ENCODE measurements around the gene SLC48A1. TPM values are rescaled to one million over a fixed set of nuclear protein-coding genes. Genes with fewer than 3 reads are reported as not detected.

Gene SLC48A1
- polyA plus RNA-seq, 3 donors, result 9.4 to 19.6 (median 15.8) TPM

DNA sequence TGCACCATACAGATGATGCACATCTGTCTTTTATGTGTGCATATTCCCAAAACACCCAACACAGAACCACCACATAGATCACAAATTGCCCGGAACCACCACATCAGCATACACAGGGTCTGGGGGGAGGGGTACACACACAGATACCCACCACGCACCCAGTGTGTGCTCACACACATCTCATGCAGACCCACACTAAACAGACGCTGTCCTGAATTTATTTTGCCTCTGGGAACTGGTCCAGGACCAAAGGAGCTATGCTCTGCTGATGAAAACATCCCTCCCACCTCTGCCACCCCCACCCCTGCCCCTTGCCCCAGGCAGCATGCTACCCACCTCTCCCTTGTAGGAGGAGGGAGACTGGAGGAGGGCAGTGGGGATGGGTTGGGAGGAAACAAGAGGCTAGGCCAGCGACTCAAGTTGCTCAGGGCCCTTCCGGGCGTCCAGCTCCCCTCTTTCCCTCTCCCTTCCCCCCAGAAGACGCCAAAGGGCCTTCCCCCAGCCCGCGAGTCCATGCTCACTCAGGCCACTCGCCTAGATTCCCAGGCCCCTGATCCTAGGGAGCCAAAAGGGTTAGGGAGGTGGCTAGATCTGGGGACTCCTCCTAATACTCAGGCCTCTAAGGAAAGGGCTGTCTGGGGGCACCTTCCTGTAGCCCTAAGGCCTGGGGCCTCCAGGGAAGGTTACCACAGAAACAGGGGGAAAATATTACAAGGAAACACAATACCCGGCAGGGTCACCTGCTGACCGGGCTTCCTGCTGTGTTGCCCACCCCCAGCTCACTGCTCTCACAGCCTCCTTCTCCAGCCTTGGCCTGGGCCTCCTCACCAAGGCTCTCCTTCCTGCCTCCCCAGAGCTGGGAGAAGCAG lies 43.6 kb downstream of the SLC48A1 start:
- H3K9ac ChIP-seq (ENCODE audit: insufficient read depth, low read length, poor library complexity, severe bottlenecking), result peak overlapping the region; percentile 79
- no peaks in the 10 kb centered on the region for H3K9me3 ChIP-seq (replicated peaks in 1 of 2; ENCODE audit: control insufficient read depth in 1 of 2, insufficient read depth in 1 of 2, low read length in 2 of 2)
- peak overlapping the region; percentile 31 to 77 for H3K27ac ChIP-seq (ENCODE audit: low read depth in 1 of 2, low read length in 2 of 2)
- Mint-ChIP-seq H3K27ac (peak overlapping the region in 6 of 7 donors; percentile 82 to 95 (median 86)), H3K4me3 (peak overlapping the region; percentile 83 to 87), H3K4me1 (peaks cover 80% of the 10 kb centered on the region), H3K9me3 (peaks cover 0 to 3% (median 0%) of the 10 kb centered on the region in 7 donors), H3K36me3 (peaks cover 10 to 13% of the 10 kb centered on the region in 2 donors), H3K27me3 (ENCODE audit: low read depth in 3 of 3) (no peaks in the 10 kb centered on the region)
- no peaks in the 10 kb centered on the region for H3K36me3 ChIP-seq (replicated peaks in 1 of 2; ENCODE audit: control insufficient read depth in 1 of 2, insufficient read depth in 2 of 2, low read length in 2 of 2)
- intact Hi-C loops (cut with micrococcal nuclease), result loop anchor here (5.0 to 10.0 kb wide), 2 partner anchors 88 to 109 kb away; partner anchors contain the start of genes RPAP3 (in 1 of the 2) and VDR (in 1 of the 2)
- DNase-seq, result no peak
- WGBS (ENCODE audit: insufficient coverage), result 0% methylated on average over 2 of the region's 12 CpGs
- peak overlapping the region; percentile 2 for H2AFZ ChIP-seq (ENCODE audit: insufficient read depth, low read depth, low read length, poor library complexity, severe bottlenecking)
- peaks cover 87 to 90% of the 10 kb centered on the region in 2 donors for H3K4me1 ChIP-seq (ENCODE audit: control insufficient read depth in 1 of 2, insufficient read depth in 2 of 2, low read length in 2 of 2)
- peaks cover 86% of the 10 kb centered on the region for H3K79me2 ChIP-seq (ENCODE audit: insufficient read depth, low read length)
- H3K4me2 ChIP-seq (replicated peaks; ENCODE audit: extremely low read depth, low read length, poor library complexity, severe bottlenecking), result peak overlapping the region; percentile 92
- peak overlapping the region in 1 of 3 experiments; percentile 82 for H3K4me3 ChIP-seq (replicated peaks in 1 of 3; ENCODE audit: low read depth in 2 of 3, low read length in 3 of 3)
- H3K27me3 ChIP-seq (ENCODE audit: control insufficient read depth in 2 of 2, insufficient read depth in 2 of 2, low read length in 2 of 2), result no peaks in the 10 kb centered on the region
- peaks cover 24% of the 10 kb centered on the region for H4K20me1 ChIP-seq (ENCODE audit: insufficient read depth, low read length)
- no peak for TF ChIP-seq CTCF (IDR thresholded peaks at IDR 0.05)

DNA sequence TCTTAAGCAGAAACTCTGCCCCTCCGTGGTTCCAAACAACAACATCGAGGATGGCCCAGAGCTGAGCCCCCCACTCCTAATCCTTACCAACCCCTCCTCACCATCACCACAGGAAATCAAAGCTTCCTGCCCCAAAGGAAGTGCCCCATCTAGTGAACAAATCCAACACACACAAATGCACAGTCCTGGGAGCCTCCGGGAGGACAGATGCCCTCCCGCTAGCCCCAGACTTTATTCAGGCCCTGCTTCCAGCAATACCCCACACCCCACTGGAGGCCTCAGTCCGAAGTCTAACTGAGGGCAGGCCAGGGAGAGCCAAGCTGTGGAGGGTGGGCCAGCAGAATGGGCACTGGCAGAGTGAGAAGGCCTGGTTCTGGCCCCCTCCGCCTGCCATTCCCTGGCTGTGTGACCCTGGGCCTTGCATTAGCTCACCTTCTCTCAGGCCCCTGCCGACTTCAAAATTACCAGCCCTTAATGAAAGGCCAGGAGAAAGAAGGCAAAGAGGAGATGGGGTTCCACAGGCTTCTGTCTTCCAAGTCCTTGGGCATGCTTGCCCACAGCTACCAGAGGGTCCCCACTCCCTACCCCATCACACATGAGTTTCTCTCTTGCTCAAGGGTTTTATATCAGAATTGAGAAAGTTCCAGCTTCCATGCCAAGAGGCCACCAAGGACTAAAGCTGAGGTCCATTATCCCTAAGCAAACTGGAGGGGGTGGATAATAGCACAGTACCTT lies 44.4 kb downstream of the SLC48A1 start:
- intact Hi-C loops (cut with micrococcal nuclease), result loop anchor here (5.0 to 10.0 kb wide), 2 partner anchors 87 to 110 kb away; partner anchors contain the start of genes RPAP3 (in 1 of the 2) and VDR (in 1 of the 2)
- no peaks in the 10 kb centered on the region for H3K27me3 ChIP-seq (ENCODE audit: control insufficient read depth in 2 of 2, insufficient read depth in 2 of 2, low read length in 2 of 2)
- peaks cover 81% of the 10 kb centered on the region for H3K4me1 Mint-ChIP-seq
- no peaks in the 10 kb centered on the region for H3K27me3 Mint-ChIP-seq (ENCODE audit: low read depth in 3 of 3)
- peaks cover 78% of the 10 kb centered on the region for H3K79me2 ChIP-seq (ENCODE audit: insufficient read depth, low read length)
- H3K36me3 Mint-ChIP-seq, result peaks cover 8 to 10% of the 10 kb centered on the region in 2 donors
- 4% methylated on average over 2 of the region's 7 CpGs for WGBS (ENCODE audit: insufficient coverage)
- TF ChIP-seq CTCF (IDR thresholded peaks at IDR 0.05), result no peak
- H3K4me3 ChIP-seq (replicated peaks in 1 of 3; ENCODE audit: low read depth in 2 of 3, low read length in 3 of 3), result peak overlapping the region in 2 of 3 experiments; percentile 1 to 82
- DNase-seq, result no peak
- peak overlapping the region; percentile 82 to 95 (median 86) for H3K27ac Mint-ChIP-seq
- H3K4me1 ChIP-seq (ENCODE audit: control insufficient read depth in 1 of 2, insufficient read depth in 2 of 2, low read length in 2 of 2), result peaks cover 87 to 90% of the 10 kb centered on the region in 2 donors
- peak overlapping the region; percentile 2 for H2AFZ ChIP-seq (ENCODE audit: insufficient read depth, low read depth, low read length, poor library complexity, severe bottlenecking)
- peak overlapping the region; percentile 31 to 77 for H3K27ac ChIP-seq (ENCODE audit: low read depth in 1 of 2, low read length in 2 of 2)
- peak overlapping the region; percentile 79 for H3K9ac ChIP-seq (ENCODE audit: insufficient read depth, low read length, poor library complexity, severe bottlenecking)
- H3K36me3 ChIP-seq (replicated peaks in 1 of 2; ENCODE audit: control insufficient read depth in 1 of 2, insufficient read depth in 2 of 2, low read length in 2 of 2), result no peaks in the 10 kb centered on the region
- H4K20me1 ChIP-seq (ENCODE audit: insufficient read depth, low read length), result peaks cover 24% of the 10 kb centered on the region
- peak overlapping the region; percentile 83 to 87 for H3K4me3 Mint-ChIP-seq
- H3K9me3 ChIP-seq (replicated peaks in 1 of 2; ENCODE audit: control insufficient read depth in 1 of 2, insufficient read depth in 1 of 2, low read length in 2 of 2), result no peaks in the 10 kb centered on the region
- peaks cover 0 to 3% (median 0%) of the 10 kb centered on the region in 7 donors for H3K9me3 Mint-ChIP-seq
- peak overlapping the region; percentile 92 for H3K4me2 ChIP-seq (replicated peaks; ENCODE audit: extremely low read depth, low read length, poor library complexity, severe bottlenecking)

Measured in CD14-positive monocyte (primary cell).